Testis (tissue), 2 donors: ENCODE measurements around the gene LPAR1.
"Not testable (repeated sequence)": the region's sequence is repeated elsewhere in the genome, so short reads cannot be mapped to it uniquely, and the experiment has no call there.

Source experiments
- POLR2A ChIP-seq: fragments of 450-650 bp; IDR thresholded peaks from one replicate; pipeline ENCODE4 v1.6.1; 2017; ENCODE audit warnings: antibody characterized with exemption, mild to moderate bottlenecking, moderate library complexity
- TF ChIP-seq, protein P1 (sequence below), 3 experiments: fragments of 450-650 bp in 2 of 3; fragments of 200-600 bp in 1 of 3; sonication (generic) in 1 of 3; IDR thresholded peaks; one replicate each; pipeline ENCODE4 v1.5.1; 2016 to 2019; ENCODE audit warnings: antibody characterized with exemption in 3 of 3, mild to moderate bottlenecking in 2 of 3, moderate library complexity in 1 of 3

DNA sequence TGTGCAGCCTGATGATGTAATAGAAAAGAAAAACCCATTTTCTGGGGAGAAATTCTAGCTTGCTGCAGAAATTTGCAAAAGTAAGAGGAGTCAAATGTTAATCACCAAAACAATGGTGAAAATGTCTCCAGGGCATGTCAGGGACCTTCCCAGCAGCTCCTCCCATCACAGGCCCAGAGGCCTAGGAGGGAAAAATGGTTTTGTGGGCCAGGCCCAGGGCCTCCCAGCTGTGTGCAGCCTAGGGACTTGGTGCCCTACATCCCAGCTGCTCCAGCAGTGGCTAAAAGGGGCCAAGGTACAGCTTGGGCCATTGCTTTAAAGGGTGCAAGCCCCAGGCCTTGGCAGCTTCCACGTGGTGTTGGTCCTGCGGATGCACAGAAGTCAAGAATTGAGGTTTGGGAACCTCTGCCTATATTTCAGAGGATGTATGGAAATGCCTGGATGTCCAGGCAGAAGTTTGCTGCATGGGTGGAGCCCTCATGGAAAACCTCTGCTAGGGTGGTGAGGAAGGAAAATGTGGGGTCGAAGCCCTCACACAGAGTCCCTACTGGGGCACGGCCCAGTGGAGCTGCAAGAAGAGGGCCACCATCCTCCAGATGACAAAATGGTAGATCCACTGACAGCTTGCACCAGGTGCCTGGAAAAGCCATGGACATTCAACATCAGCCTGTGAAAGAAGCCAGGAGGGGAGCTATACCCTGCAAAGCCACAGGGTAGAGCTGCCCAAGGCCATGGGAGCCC is 176.7 kb downstream of the LPAR1 start:
- not testable (repeated sequence) for TF ChIP-seq POLR2A
- TF ChIP-seq, protein P1, sequence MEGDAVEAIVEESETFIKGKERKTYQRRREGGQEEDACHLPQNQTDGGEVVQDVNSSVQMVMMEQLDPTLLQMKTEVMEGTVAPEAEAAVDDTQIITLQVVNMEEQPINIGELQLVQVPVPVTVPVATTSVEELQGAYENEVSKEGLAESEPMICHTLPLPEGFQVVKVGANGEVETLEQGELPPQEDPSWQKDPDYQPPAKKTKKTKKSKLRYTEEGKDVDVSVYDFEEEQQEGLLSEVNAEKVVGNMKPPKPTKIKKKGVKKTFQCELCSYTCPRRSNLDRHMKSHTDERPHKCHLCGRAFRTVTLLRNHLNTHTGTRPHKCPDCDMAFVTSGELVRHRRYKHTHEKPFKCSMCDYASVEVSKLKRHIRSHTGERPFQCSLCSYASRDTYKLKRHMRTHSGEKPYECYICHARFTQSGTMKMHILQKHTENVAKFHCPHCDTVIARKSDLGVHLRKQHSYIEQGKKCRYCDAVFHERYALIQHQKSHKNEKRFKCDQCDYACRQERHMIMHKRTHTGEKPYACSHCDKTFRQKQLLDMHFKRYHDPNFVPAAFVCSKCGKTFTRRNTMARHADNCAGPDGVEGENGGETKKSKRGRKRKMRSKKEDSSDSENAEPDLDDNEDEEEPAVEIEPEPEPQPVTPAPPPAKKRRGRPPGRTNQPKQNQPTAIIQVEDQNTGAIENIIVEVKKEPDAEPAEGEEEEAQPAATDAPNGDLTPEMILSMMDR (IDR thresholded peaks at IDR 0.05): not testable (repeated sequence)
